GM21367 (cell line): Measurements from ENCODE around the gene FEZF1.

Source experiments
- ATAC-seq: cut with Tn5 transposase; IDR thresholded peaks from one replicate; pipeline ENCODE4 v1.9.1; 2021; ENCODE audit not compliant: unreplicated experiment

The FEZF1 gene

DNA sequence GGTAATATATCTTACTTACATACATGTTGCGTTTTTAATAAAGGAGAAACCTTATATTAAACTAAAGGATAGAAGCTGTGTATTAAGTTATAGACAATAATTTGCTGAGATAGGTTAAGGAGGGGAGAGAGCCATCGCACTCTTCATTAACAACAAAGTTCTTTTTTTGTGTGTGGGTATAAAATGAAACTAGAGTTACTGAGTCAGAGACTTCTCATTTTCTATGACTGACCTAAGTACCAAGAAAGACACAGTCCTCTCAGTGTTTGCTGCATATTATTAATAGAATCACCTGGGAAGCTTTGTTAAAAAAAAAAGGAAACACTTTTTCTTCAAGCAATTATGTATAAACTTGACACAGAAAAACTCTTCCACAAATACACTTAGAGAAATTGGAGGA is 31.4 kb downstream of the FEZF1 start:
- no peak for ATAC-seq

DNA sequence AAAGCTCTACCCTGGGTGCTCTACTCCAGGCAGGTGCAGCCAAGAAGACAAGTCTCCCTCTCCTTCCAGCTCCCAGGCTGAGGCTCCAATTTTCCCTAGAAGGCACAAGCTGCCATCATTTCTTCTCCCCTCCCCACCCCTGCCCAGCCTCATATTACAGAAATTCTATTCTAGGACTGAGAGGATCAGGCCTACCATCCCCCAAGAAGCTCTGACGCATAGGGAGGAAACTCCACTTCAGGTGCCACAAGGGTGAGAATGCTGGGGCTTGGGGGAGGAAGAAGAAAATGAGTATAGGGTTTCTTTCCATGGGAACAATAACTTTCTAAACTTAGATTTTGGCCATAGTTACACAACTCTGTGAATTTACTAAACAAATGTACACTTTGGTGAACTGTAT is 35.3 kb downstream of the FEZF1 start:
- ATAC-seq: no peak

DNA sequence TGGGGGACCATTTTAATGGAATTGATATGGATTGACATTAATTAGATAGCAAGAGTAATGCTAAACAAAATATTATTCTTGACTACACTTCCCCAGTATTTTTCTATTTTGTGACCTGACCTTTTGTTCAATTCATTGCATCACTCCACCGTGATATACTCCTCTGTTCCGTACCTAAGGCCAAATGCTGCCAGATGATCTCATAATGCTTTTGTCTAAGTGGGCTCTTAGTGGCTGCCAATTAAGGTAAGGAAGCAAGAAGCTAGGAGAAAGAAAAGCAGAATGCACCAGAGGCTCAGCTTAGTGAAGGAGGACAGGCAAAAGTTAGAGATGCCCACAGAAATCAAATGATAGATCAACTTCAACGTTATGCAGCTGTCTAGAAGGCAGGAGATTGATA is 36.4 kb downstream of the FEZF1 start:
- ATAC-seq: no peak

DNA sequence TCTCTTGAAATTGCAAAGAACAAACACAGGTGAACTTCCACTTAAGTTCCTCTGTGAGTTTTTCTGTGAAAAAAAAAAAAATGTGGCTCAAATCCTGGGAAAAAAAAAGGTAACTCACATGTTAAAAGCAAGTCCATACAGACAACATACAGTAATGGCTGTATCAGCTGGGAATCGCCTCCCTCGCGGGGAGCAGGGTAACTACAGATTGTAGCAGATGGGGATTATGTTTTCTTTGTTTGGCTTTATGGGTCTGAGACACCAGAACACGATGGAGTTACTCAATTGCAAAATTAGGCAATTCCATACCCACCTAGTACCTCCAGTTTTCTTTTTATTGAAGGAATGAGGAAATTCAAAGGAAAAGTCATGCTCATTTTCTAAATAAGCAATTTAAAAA is 42.3 kb downstream of the FEZF1 start:
- no peak for ATAC-seq

DNA sequence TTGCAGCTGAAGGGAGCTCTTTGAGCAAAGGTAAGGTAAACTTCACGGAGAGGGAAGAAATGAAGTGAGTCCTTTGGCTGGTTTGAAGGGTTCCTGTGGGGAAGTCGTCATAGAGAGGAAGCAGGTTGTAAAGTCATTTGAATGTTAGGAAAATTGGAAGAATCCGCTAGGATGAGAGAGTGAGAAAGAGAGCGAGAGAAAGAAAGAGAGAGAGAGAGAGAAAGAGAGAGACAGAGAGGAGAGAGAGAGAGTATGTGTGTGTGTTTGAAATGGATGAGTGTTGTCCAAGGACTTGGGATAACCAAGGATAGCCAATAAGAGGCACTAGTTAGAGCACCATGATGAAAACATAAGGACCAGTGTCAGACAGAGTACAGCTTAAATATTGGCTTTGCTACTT is 43.1 kb downstream of the FEZF1 start:
- no peak for ATAC-seq

DNA sequence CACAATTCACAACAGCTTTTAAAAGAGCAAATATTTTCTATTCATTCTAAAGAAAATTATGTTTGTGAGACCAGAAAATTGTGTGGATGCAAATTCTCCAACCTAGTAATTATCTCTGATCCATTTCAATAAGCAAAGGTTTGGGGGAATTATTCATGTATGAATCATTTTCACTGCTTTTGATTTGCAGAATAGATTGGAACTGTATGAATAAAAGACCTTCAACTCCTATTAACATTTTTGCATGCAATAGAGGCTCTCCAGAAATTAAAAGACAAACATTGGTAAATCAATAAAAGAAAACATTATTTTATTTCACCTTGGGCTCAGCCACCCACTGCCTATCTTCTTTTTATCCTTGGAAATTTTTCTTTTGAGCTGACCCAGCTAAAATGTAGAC is 43.5 kb downstream of the FEZF1 start:
- no peak for ATAC-seq

DNA sequence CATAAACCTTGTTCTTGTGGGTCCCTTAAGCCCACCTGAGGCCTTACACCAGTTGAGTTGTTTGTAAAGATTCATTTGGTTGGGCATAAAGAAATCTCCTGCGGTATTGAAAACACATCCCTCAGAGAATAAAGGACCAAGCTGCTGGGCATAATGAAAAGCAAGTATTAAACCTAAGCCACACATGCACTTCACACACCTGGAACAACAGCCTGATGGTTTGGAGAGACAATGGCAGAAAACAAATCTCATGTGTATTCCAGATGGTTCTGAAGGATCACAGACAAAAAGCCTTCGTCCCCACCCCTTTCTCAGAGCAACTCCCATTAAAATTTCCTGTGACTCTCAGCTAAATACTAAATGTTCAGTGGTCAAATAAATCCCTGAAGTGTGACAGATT is 44.2 kb downstream of the FEZF1 start:
- ATAC-seq: no peak

DNA sequence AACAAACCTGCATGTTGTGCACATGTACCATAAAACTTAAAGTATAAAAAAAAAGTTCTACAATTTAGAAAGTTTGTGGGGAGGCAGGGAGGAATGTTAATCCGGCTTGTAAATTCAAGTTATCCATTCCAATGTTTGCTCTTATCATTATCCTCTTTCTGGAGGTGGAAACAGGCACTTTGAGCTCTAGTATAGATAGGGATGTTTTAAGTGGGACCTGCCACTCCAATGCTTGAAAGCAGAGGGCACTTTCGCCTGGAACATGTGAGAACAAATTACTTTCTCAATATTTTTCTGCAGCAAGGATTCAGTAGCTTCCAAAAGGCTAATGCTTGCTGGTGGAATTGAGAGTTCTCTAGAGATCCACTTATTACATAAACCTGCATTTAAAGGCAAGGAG is 45.6 kb downstream of the FEZF1 start:
- ATAC-seq: no peak

DNA sequence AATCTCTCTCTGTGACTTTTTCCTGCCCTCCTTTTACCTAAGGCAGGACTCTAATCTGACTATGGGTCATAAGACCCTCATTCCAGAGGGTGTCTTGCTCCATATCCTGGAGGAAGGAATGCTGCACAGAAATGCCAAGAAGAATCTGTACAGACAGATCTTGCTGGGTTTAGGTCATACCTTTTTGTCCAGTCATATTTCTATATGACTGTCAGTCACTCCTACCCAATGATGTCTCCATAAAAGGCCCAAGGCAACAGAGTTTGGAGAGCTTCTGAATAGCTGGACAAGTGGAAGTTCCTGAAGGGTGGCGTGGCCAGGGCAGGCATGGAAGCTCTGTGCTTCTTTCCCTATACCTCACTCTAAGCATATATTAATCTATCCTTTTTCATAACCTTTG is 47.5 kb downstream of the FEZF1 start:
- ATAC-seq: no peak

DNA sequence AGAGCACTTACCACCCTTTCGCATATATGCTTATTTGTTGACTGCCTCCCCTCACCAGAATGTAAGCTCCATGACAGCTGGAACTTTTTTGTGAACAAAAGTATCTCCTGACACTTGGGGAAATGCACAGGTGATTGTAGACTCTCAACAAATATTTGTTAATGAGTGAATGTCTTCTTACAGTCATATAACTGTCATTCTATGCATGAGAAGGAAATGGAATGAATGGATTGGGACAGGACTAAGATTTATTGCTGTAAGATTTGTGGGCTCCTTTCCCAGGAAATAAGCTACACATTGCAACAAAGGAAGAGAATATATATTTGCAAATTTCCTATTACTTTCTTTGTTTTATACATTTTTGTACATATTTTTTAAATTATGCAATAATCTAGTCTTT is 48.5 kb downstream of the FEZF1 start:
- ATAC-seq: no peak

DNA sequence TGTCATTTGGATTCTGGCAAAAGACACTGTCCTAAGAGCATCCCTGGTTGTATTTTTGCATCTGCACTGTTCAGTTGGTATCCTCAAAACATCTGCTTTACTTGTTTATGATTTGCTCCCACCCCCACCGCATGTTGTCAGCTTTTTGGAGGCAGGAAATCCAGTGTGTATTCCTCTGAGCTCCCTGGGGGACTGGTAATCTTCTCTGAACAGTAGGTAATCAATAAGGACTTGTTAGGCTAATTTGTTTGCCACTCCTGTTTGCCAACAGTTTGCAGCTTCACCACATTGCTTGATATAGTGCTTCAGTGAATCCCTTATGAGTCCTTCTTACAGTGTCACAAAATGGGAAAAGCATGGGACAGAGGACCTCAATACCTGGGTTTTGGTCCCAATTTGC is 49.1 kb downstream of the FEZF1 start:
- ATAC-seq: no peak
